OCI-LY1 (cell line): ENCODE measurements around the gene SVOP.

ENCODE experiments used
- H2AFZ ChIP-seq: fragments of 200-600 bp; sonication (generic), shearing (Covaris generic); 2 replicates; pipeline ENCODE4 v1.6.0; 2014; ENCODE audit warnings: antibody characterized with exemption, mild to moderate bottlenecking, low read length
- H3F3A ChIP-seq: fragments of 200-600 bp; sonication (generic), shearing (Covaris generic); 2 replicates; pipeline ENCODE4 v1.6.0; 2014; ENCODE audit warnings: mild to moderate bottlenecking, antibody characterized with exemption, low read length, moderate library complexity; ENCODE audit not compliant: insufficient read depth
- H3K27ac ChIP-seq: fragments of 200-600 bp; sonication (generic); 2 replicates; pipeline ENCODE4 v1.5.1; 2014; ENCODE audit warnings: low read length, mixed run types, mild to moderate bottlenecking, low read depth; ENCODE audit not compliant: poor library complexity, severe bottlenecking
- H3K27me3 ChIP-seq: fragments of 200-600 bp; sonication (generic); 2 replicates; pipeline ENCODE4 v1.6.0; 2014; ENCODE audit warnings: antibody characterized with exemption, mild to moderate bottlenecking, low read length, moderate library complexity; ENCODE audit not compliant: insufficient read depth
- H3K36me3 ChIP-seq: fragments of 200-600 bp; sonication (generic); 2 replicates; pipeline ENCODE4 v1.6.1; 2014; ENCODE audit warnings: mild to moderate bottlenecking, antibody characterized with exemption, low read length, moderate library complexity, mixed read lengths; ENCODE audit not compliant: insufficient read depth
- H3K4me1 ChIP-seq: fragments of 200-600 bp; sonication (generic); 2 replicates; pipeline ENCODE4 v1.5.1; 2014; ENCODE audit warnings: mild to moderate bottlenecking, low read length, moderate library complexity; ENCODE audit not compliant: insufficient read depth, severe bottlenecking
- H3K4me2 ChIP-seq: fragments of 200-600 bp; sonication (generic), shearing (Covaris generic); 2 replicates; pipeline ENCODE4 v1.6.1; 2014; ENCODE audit warnings: low read length
- H3K4me3 ChIP-seq: fragments of 200-600 bp; sonication (generic); 2 replicates; pipeline ENCODE4 v1.5.1; 2014; ENCODE audit warnings: low read length, low read depth, mild to moderate bottlenecking, mixed read lengths; ENCODE audit not compliant: poor library complexity, severe bottlenecking
- H3K79me2 ChIP-seq: fragments of 200-600 bp; shearing (Covaris generic); 2 replicates; pipeline ENCODE4 v1.6.1; 2016; ENCODE audit warnings: mixed run types, low read length, mixed read lengths; ENCODE audit not compliant: insufficient read depth
- H3K9ac ChIP-seq: fragments of 200-600 bp; sonication (generic), shearing (Covaris generic); 2 replicates; pipeline ENCODE4 v1.6.1; 2014; ENCODE audit warnings: mild to moderate bottlenecking, low read length, mixed read lengths
- H3K9me2 ChIP-seq: fragments of 200-600 bp; sonication (generic), shearing (Covaris generic); 2 replicates; pipeline ENCODE4 v1.6.1; 2014; ENCODE audit warnings: low read depth, mild to moderate bottlenecking, low read length, mixed read lengths
- H3K9me3 ChIP-seq: fragments of 200-600 bp; shearing (Covaris generic); 2 replicates; pipeline ENCODE4 v1.6.1; 2014; ENCODE audit warnings: low read length, mixed read lengths
- H4K20me1 ChIP-seq: fragments of 200-600 bp; sonication (generic), shearing (Covaris generic); 2 replicates; pipeline ENCODE4 v1.6.0; 2016; ENCODE audit warnings: mild to moderate bottlenecking, low read length; ENCODE audit not compliant: insufficient read depth
- EZH2 ChIP-seq: fragments of 200-600 bp; sonication (generic), shearing (Covaris generic); IDR thresholded peaks from 2 replicates; pipeline ENCODE4 v1.8.0; 2017; ENCODE audit warnings: borderline replicate concordance, mixed run types, mild to moderate bottlenecking, antibody characterized with exemption, low read length, moderate library complexity, mixed read lengths
- TF ChIP-seq, protein P1 (sequence below): fragments of 200-600 bp; sonication (generic), shearing (Covaris generic); IDR thresholded peaks from 2 replicates; pipeline ENCODE4 v1.5.1; 2017; ENCODE audit warnings: mild to moderate bottlenecking, antibody characterized with exemption, low read length, moderate library complexity, mixed read lengths

Gene SVOP

DNA sequence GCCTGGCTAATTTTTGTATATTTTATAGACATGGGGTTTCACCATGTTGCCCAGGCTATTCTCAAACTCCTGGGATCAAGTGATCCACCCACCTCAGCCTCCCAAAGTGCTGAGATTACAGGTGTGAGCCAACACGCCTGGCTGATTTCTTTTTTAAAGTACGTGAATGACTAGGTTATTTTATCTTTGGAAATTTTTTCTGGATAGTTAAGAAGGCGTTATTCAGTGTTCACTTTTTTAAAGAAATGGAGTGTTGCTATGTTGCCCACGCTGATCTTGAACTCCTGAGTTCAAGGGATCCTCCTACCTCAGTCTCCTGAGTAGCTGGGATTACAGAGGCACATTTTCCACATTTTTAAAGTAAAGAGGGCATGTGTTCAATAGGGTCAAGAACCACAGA is 58.6 kb downstream of the SVOP start:
- H3K4me1 ChIP-seq: no peaks in the 10 kb centered on the region
- no peak overlapping the region for H3K4me3 ChIP-seq
- no peaks in the 10 kb centered on the region for H3F3A ChIP-seq
- H3K36me3 ChIP-seq: no peaks in the 10 kb centered on the region
- no peak overlapping the region for H2AFZ ChIP-seq
- H3K79me2 ChIP-seq: no peaks in the 10 kb centered on the region
- no peaks in the 10 kb centered on the region for H3K9me3 ChIP-seq
- TF ChIP-seq, protein P1, sequence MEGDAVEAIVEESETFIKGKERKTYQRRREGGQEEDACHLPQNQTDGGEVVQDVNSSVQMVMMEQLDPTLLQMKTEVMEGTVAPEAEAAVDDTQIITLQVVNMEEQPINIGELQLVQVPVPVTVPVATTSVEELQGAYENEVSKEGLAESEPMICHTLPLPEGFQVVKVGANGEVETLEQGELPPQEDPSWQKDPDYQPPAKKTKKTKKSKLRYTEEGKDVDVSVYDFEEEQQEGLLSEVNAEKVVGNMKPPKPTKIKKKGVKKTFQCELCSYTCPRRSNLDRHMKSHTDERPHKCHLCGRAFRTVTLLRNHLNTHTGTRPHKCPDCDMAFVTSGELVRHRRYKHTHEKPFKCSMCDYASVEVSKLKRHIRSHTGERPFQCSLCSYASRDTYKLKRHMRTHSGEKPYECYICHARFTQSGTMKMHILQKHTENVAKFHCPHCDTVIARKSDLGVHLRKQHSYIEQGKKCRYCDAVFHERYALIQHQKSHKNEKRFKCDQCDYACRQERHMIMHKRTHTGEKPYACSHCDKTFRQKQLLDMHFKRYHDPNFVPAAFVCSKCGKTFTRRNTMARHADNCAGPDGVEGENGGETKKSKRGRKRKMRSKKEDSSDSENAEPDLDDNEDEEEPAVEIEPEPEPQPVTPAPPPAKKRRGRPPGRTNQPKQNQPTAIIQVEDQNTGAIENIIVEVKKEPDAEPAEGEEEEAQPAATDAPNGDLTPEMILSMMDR: no peak
- no peak for TF ChIP-seq EZH2
- H3K4me2 ChIP-seq: no peak overlapping the region
- H3K9ac ChIP-seq: no peak overlapping the region
- no peaks in the 10 kb centered on the region for H3K27me3 ChIP-seq
- no peaks in the 10 kb centered on the region for H4K20me1 ChIP-seq
- H3K27ac ChIP-seq: no peak overlapping the region
- no peaks in the 10 kb centered on the region for H3K9me2 ChIP-seq

DNA sequence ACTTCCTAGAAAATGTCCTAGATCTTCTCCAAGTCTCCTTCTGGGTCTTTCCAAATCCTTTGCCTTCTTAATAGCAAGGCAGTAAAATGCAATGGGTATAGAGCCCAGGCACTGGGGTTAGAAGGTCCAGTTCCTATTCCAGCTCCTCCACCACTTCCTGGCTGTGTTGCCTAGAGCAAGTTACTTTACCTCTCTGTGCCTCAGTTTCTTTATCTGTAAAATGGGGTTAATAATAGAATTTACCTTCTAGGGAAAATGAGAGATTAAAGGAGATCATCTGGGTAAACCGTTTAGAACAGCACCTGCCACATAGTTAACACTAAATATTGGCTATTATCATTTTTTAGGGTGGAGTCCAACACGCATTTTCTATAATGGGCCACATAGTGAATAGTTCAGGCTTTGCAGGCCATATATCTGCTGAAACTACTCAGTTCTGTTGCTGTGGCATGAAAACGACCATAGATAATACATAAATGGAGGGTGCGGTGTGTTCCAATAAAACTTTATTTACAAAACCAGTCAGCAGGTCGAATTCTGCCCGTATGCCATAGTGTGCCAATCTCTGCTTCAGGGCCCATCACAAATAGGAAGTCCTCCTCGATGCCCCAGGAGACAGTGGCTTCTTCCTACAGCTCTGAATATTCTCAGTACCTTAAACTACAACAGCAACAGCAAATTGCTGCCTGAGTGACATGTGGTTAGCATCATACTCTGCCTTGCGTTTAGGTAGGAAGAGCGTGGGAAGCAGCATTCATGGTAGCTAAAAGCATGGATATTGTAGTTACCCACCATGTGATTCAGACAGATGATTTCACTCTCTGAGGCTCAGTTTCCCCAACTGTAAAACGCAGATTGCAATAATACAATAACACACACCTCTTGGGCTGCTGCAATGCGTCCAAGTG is 60.9 kb downstream of the SVOP start:
- no peaks in the 10 kb centered on the region for H3F3A ChIP-seq
- no peaks in the 10 kb centered on the region for H3K36me3 ChIP-seq
- no peak overlapping the region for H3K27ac ChIP-seq
- H3K9me3 ChIP-seq: no peaks in the 10 kb centered on the region
- H3K79me2 ChIP-seq: no peaks in the 10 kb centered on the region
- no peak overlapping the region for H3K9ac ChIP-seq
- no peak overlapping the region for H3K4me3 ChIP-seq
- H3K4me2 ChIP-seq: no peak overlapping the region
- no peak overlapping the region for H2AFZ ChIP-seq
- H3K27me3 ChIP-seq: no peaks in the 10 kb centered on the region
- TF ChIP-seq, protein P1: no peak
- TF ChIP-seq EZH2: no peak
- no peaks in the 10 kb centered on the region for H4K20me1 ChIP-seq
- H3K4me1 ChIP-seq: no peaks in the 10 kb centered on the region
- H3K9me2 ChIP-seq: no peaks in the 10 kb centered on the region

DNA sequence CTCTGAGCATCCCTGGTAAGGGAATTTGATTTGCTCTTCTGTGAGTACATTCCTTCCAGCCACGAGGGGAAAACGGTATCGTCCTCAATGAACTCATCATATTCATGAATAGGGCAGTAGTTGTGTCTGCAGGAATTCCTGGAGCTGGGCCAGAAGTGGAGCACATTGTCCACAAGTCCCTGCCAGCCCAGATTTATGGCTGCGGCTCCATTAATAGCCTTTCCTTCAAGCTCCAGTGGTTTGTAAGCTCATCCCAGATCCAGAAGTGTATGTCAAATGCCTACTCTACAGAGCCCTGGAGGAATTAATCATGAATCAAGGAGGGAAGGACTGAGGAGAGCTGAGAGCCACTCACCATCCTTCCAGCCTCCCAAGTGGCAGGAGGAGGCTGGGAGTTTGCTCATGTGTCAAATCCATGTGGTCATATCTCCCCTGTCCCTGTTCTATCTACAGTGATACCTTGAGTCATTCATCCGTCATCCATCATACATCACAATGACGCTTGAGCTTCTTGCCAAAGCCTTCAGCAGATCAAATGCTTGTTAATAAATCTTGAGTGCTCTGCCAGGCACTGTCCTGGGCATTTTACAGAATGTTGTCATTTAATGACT is 65.5 kb downstream of the SVOP start:
- Histone ChIP-seq H3K4me2 (no peak overlapping the region), H3K79me2 (no peaks in the 10 kb centered on the region), H3K9me3 (no peaks in the 10 kb centered on the region), H3K9me2 (no peaks in the 10 kb centered on the region), H3K27me3 (no peaks in the 10 kb centered on the region), H3K27ac (no peak overlapping the region), H2AFZ (no peak overlapping the region), H3K9ac (no peak overlapping the region), H3K4me1 (no peaks in the 10 kb centered on the region), H4K20me1 (no peaks in the 10 kb centered on the region), H3F3A (no peaks in the 10 kb centered on the region), H3K36me3 (no peaks in the 10 kb centered on the region), H3K4me3 (no peak overlapping the region)
- TF ChIP-seq, protein P1: no peak
- no peak for TF ChIP-seq EZH2
